Eye (tissue), 1 donor: ENCODE data around the gene ZDHHC5.
A peak's percentile ranks its signal among the peaks of the same experiment; 100 is the strongest.

Source experiments
- DNase-seq: peaks from one replicate; pipeline ENCODE4 v3.0.0-alpha.2; 2015

ZDHHC5 gene

GRCh38 chr11:57667736-57668433 is at the start of gene ZDHHC5:
ZDHHC5 (plus strand) TSS chr11:57668114; CDS start chr11:57673091, 4,977 bp downstream.
- peak; percentile 99 for DNase-seq

- DNase-seq: no peak
These were observed 49.5 kb upstream of the ZDHHC5 start for GRCh38 chr11:57618438-57618837.

GRCh38 chr11:57619331-57619730 is 48.6 kb upstream of the ZDHHC5 start:
- no peak for DNase-seq

- DNase-seq: no peak
These were observed 47.4 kb upstream of the ZDHHC5 start for GRCh38 chr11:57620467-57620866.

- DNase-seq: no peak
These were observed 45.7 kb upstream of the ZDHHC5 start for GRCh38 chr11:57622263-57622662.

GRCh38 chr11:57624864-57625263 is 43.0 kb upstream of the ZDHHC5 start:
- no peak for DNase-seq

GRCh38 chr11:57626895-57627294 is 41.0 kb upstream of the ZDHHC5 start:
- DNase-seq: no peak

GRCh38 chr11:57630171-57630570 is 37.7 kb upstream of the ZDHHC5 start:
- DNase-seq: no peak

GRCh38 chr11:57632116-57632515 is 35.8 kb upstream of the ZDHHC5 start:
- no peak for DNase-seq

- peak; percentile 20 for DNase-seq
These were observed 34.4 kb upstream of the ZDHHC5 start for GRCh38 chr11:57633394-57634070.

GRCh38 chr11:57634311-57634710 is 33.6 kb upstream of the ZDHHC5 start:
- DNase-seq: no peak

- DNase-seq: no peak
These were observed 32.7 kb upstream of the ZDHHC5 start for GRCh38 chr11:57635246-57635645.

GRCh38 chr11:57637626-57638004 is 30.3 kb upstream of the ZDHHC5 start:
- DNase-seq: no peak

GRCh38 chr11:57638005-57638781 is 29.7 kb upstream of the ZDHHC5 start:
- DNase-seq: peak; percentile 97

GRCh38 chr11:57638811-57639320 is 29.0 kb upstream of the ZDHHC5 start:
- DNase-seq: peak; percentile 62

- DNase-seq: peak; percentile 98
These were observed 28.4 kb upstream of the ZDHHC5 start for GRCh38 chr11:57639321-57640067.

GRCh38 chr11:57640068-57640800 is 27.7 kb upstream of the ZDHHC5 start:
- no peak for DNase-seq

- DNase-seq: peak; percentile 72
These were observed 26.7 kb upstream of the ZDHHC5 start for GRCh38 chr11:57641011-57641807.

- DNase-seq: no peak
These were observed 24.1 kb upstream of the ZDHHC5 start for GRCh38 chr11:57643802-57644201.

- DNase-seq: peak; percentile 93
These were observed 22.9 kb upstream of the ZDHHC5 start for GRCh38 chr11:57644748-57645688.
